H1 (cell line): ENCODE results near the gene SPHK1. TPM values are rescaled to one million over a fixed set of nuclear protein-coding genes. Genes with fewer than 3 reads are reported as not detected.

ENCODE experiments used
- CTCF ChIA-PET: fragments of 300-600 bp; sonication (Branson Sonifier 250); formaldehyde crosslinking; loops from one replicate; lab custom pipeline; 2021; ENCODE audit not compliant: partially characterized antibody; lab: Charles Lee
- POLR2A ChIA-PET: fragments of 300-600 bp; sonication (Branson Sonifier 250); formaldehyde crosslinking; loops from one replicate; lab custom pipeline; 2021; ENCODE audit warnings: inconsistent platforms; ENCODE audit not compliant: partially characterized antibody; lab: Charles Lee
- DNase-seq, 2 experiments: peaks; one replicate each; pipeline versions ENCODE4 v3.0.0 to v3.0.0-alpha.2; 2010 to 2022; ENCODE audit warnings: low spot score in 2 of 2, low read depth in 1 of 2, mixed read lengths in 1 of 2
- FAIRE-seq: peaks from 2 replicates; lab custom pipeline; 2011; peaks lifted over from hg19 to GRCh38; lab: Jason Lieb, UNC
- H2AFZ ChIP-seq: 2 replicates; pipeline ENCODE4 v1.8.1; 2012; ENCODE audit warnings: low read length, inconsistent platforms
- H2AK5ac ChIP-seq: 2 replicates; pipeline ENCODE4 v1.6.1; 2013; ENCODE audit warnings: low read depth, low read length
- H2BK120ac ChIP-seq: replicated peaks from 2 replicates; pipeline ENCODE3; 2013; ENCODE audit warnings: low read depth, low read length, inconsistent platforms
- H2BK12ac ChIP-seq: 2 replicates; pipeline ENCODE4 v1.6.1; 2013; ENCODE audit warnings: low read depth, low read length
- H2BK15ac ChIP-seq: 2 replicates; pipeline ENCODE4 v1.6.1; 2013; ENCODE audit warnings: low read length
- H2BK20ac ChIP-seq: 2 replicates; pipeline ENCODE4 v1.6.1; 2013; ENCODE audit warnings: low read length
- H2BK5ac ChIP-seq: 2 replicates; pipeline ENCODE4 v1.6.1; 2013; ENCODE audit warnings: low read depth, low read length
- H3K14ac ChIP-seq: 2 replicates; pipeline ENCODE4 v1.6.1; 2013; ENCODE audit warnings: inconsistent platforms; ENCODE audit not compliant: insufficient read length
- H3K18ac ChIP-seq: 2 replicates; pipeline ENCODE4 v1.6.1; 2013; ENCODE audit warnings: low read length; ENCODE audit errors: extremely low read depth
- H3K23ac ChIP-seq: 2 replicates; pipeline ENCODE4 v1.6.1; 2013; ENCODE audit warnings: inconsistent platforms; ENCODE audit not compliant: insufficient read length
- H3K23me2 ChIP-seq: 2 replicates; pipeline ENCODE4 v1.6.1; 2013; ENCODE audit warnings: low read depth, low read length
- H3K27ac ChIP-seq: 2 replicates; pipeline ENCODE4 v1.6.1; 2011; ENCODE audit warnings: low read depth, low read length, inconsistent platforms
- H3K27me3 ChIP-seq, 4 experiments: replicated peaks in 1 of 4; 1 replicate in 1 of 4; 2 replicates in 3 of 4; pipeline versions ENCODE4 v1.6.1 to v1.8.1; 2011 to 2013; ENCODE audit warnings: low read length in 3 of 4, mild to moderate bottlenecking in 3 of 4, inconsistent platforms in 2 of 4, mixed read lengths in 2 of 4, moderate library complexity in 1 of 4; ENCODE audit not compliant: control insufficient read depth in 3 of 4, insufficient read depth in 3 of 4; ENCODE audit errors: extremely low read depth in 1 of 4
- H3K36me3 ChIP-seq, 4 experiments: 2 replicates each; pipeline versions ENCODE4 v1.6.1 to v1.8.1; 2011 to 2013; ENCODE audit warnings: mild to moderate bottlenecking in 4 of 4, low read length in 3 of 4, moderate library complexity in 2 of 4, control low read depth in 1 of 4, inconsistent platforms in 1 of 4; ENCODE audit not compliant: insufficient read depth in 4 of 4, control insufficient read depth in 2 of 4
- H3K4ac ChIP-seq: replicated peaks from 2 replicates; pipeline ENCODE3; 2013; ENCODE audit warnings: low read length, low read depth, mixed read lengths, inconsistent platforms; ENCODE audit not compliant: insufficient read length
- H3K4me1 ChIP-seq, 4 experiments: replicated peaks in 1 of 4; 1 replicate in 1 of 4; 2 replicates in 3 of 4; pipeline versions ENCODE4 v1.6.1 to v1.8.1; 2011 to 2013; ENCODE audit warnings: low read length in 3 of 4, inconsistent platforms in 2 of 4, mixed read lengths in 1 of 4; ENCODE audit not compliant: insufficient read depth in 4 of 4, control insufficient read depth in 3 of 4
- H3K4me2 ChIP-seq, 2 experiments: 2 replicates each; pipeline versions ENCODE4 v1.6.1 to v1.8.1; 2011 to 2013; ENCODE audit warnings: low read depth in 2 of 2, low read length in 2 of 2, control low read depth in 1 of 2, inconsistent platforms in 1 of 2, mild to moderate bottlenecking in 1 of 2; ENCODE audit not compliant: insufficient read depth in 1 of 2
- H3K4me3 ChIP-seq, 4 experiments: fragments of 200-600, 300-600 bp in 1 of 4; sonication (generic), shearing (Covaris generic), sonication (Bioruptor Twin) in 1 of 4; 2 replicates each; pipeline versions ENCODE4 v1.5.1 to v1.8.1; 2011 to 2016; ENCODE audit warnings: low read length in 4 of 4, low read depth in 3 of 4, control low read depth in 2 of 4, inconsistent platforms in 2 of 4, mild to moderate bottlenecking in 2 of 4, mixed read lengths in 1 of 4, moderate library complexity in 1 of 4; ENCODE audit not compliant: insufficient read depth in 2 of 4; ENCODE audit errors: extremely low read depth in 1 of 4
- H3K56ac ChIP-seq: replicated peaks from 2 replicates; pipeline ENCODE3; 2013; ENCODE audit warnings: low read depth, mild to moderate bottlenecking, mixed read lengths, low read length, inconsistent platforms; ENCODE audit not compliant: insufficient read length
- H3K79me1 ChIP-seq: 2 replicates; pipeline ENCODE4 v1.6.1; 2013; ENCODE audit warnings: low read depth, low read length, control low read depth
- H3K79me2 ChIP-seq, 2 experiments: 2 replicates each; pipeline versions ENCODE4 v1.6.1 to v1.8.1; 2012 to 2013; ENCODE audit warnings: low read length in 2 of 2, mild to moderate bottlenecking in 2 of 2, inconsistent platforms in 1 of 2; ENCODE audit not compliant: insufficient read depth in 2 of 2, control insufficient read depth in 1 of 2
- H3K9ac ChIP-seq, 4 experiments: replicated peaks in 1 of 4; 1 replicate in 1 of 4; 2 replicates in 3 of 4; pipeline versions ENCODE4 v1.6.1 to v1.8.1; 2011 to 2013; ENCODE audit warnings: low read depth in 3 of 4, low read length in 3 of 4, control low read depth in 2 of 4, mild to moderate bottlenecking in 2 of 4, moderate library complexity in 2 of 4, inconsistent platforms in 1 of 4; ENCODE audit errors: extremely low read depth in 1 of 4
- H3K9me3 ChIP-seq, 2 experiments: 2 replicates each; pipeline versions ENCODE4 v1.6.1 to v1.8.1; 2012 to 2013; ENCODE audit warnings: mild to moderate bottlenecking in 2 of 2, moderate library complexity in 2 of 2, control low read depth in 1 of 2, inconsistent platforms in 1 of 2, low read depth in 1 of 2, low read length in 1 of 2, mixed read lengths in 1 of 2; ENCODE audit not compliant: insufficient read depth in 2 of 2
- H4K20me1 ChIP-seq, 2 experiments: replicated peaks in 1 of 2; 2 replicates each; pipeline versions ENCODE3 to v1.8.1; 2011 to 2013; ENCODE audit warnings: inconsistent platforms in 2 of 2, low read length in 2 of 2, mild to moderate bottlenecking in 1 of 2; ENCODE audit not compliant: insufficient read depth in 2 of 2, control insufficient read depth in 1 of 2
- H4K5ac ChIP-seq: 2 replicates; pipeline ENCODE4 v1.6.1; 2013; ENCODE audit warnings: low read length, low read depth, mixed read lengths, inconsistent platforms; ENCODE audit not compliant: insufficient read length
- H4K8ac ChIP-seq: 2 replicates; pipeline ENCODE4 v1.8.0; 2013; ENCODE audit warnings: mild to moderate bottlenecking, moderate library complexity, low read length, inconsistent platforms; ENCODE audit not compliant: insufficient read depth; ENCODE audit errors: extremely low read depth
- H4K91ac ChIP-seq: replicated peaks from 2 replicates; pipeline ENCODE3; 2013; ENCODE audit warnings: low read length, mixed read lengths, inconsistent platforms; ENCODE audit not compliant: insufficient read length
- CBX5 ChIP-seq: fragments of 300-800, 300-1000 bp; sonication (generic); IDR thresholded peaks from 2 replicates; pipeline ENCODE4 v1.7.1; 2016; ENCODE audit warnings: antibody characterized with exemption, low read length, low read depth
- GTF2F1 ChIP-seq: IDR thresholded peaks from 2 replicates; pipeline ENCODE4 v1.6.1; 2012; ENCODE audit warnings: low read depth, low read length, improper control_type of control experiment, borderline replicate concordance
- PHF8 ChIP-seq: fragments of 200-600 bp; sonication (generic); conservative IDR thresholded peaks from 2 replicates; pipeline ENCODE4 v1.7.1; 2012; ENCODE audit warnings: low read depth, mild to moderate bottlenecking, inconsistent platforms, low read length, moderate library complexity
- SAP30 ChIP-seq: fragments of 300-600 bp; sonication (generic); IDR thresholded peaks from 2 replicates; pipeline ENCODE4 v1.7.1; 2012; ENCODE audit warnings: low read length, moderate library complexity, mild to moderate bottlenecking, inconsistent platforms; ENCODE audit not compliant: insufficient read depth, insufficient replicate concordance
- WGBS, 2 experiments: shearing (Covaris generic) in 1 of 2; methylation state at CpG; one replicate each; pipeline versions ENCODE4 v1.1.6 to v1.1.7; 2013 to 2015; ENCODE audit warnings: low lambda C conversion rate in 2 of 2, mixed read lengths in 2 of 2, inconsistent platforms in 1 of 2, low coverage in 1 of 2, missing lambda C conversion rate in 1 of 2; ENCODE audit not compliant: insufficient replicate concordance in 2 of 2, insufficient coverage in 1 of 2, insufficient read length in 1 of 2; ENCODE audit errors: extremely low coverage in 1 of 2, missing lambda C conversion rate in 1 of 2; 5-methylcytosine and 5-hydroxymethylcytosine counted together
- polyA plus RNA-seq, 7 experiments: library from polyadenylated mRNA; depleted of rRNA in 3 of 7; stranded (reverse) in 5 of 7; unstranded in 2 of 7; fragments of >200 nt in 5 of 7; fragments of 200-250 nt in 2 of 7; gene quantifications; 1 replicate in 5 of 7; 2 replicates in 1 of 7; 4 replicates in 1 of 7; pipeline versions ENCODE4 v1.2.1 to v1.2.3, GENCODE V29; 2011 to 2013; ENCODE audit warnings: missing spikeins in 2 of 7, mixed read lengths in 2 of 7
- total RNA-seq: library from RNA; stranded (reverse); fragmentation: NEBNext Ultra II Directional; extraction: Animal tissue kit (Norgen Biotek cat#: 25700); gene quantifications from 2 replicates; pipeline ENCODE4 v1.2.1, GENCODE V29; 2021

The SPHK1 gene
- total and polyA plus RNA-seq, 2 of the 8 experiments (the other 6 are each of a cell fraction or from before 2014, with no cell fraction given) = 2.4 TPM

DNA sequence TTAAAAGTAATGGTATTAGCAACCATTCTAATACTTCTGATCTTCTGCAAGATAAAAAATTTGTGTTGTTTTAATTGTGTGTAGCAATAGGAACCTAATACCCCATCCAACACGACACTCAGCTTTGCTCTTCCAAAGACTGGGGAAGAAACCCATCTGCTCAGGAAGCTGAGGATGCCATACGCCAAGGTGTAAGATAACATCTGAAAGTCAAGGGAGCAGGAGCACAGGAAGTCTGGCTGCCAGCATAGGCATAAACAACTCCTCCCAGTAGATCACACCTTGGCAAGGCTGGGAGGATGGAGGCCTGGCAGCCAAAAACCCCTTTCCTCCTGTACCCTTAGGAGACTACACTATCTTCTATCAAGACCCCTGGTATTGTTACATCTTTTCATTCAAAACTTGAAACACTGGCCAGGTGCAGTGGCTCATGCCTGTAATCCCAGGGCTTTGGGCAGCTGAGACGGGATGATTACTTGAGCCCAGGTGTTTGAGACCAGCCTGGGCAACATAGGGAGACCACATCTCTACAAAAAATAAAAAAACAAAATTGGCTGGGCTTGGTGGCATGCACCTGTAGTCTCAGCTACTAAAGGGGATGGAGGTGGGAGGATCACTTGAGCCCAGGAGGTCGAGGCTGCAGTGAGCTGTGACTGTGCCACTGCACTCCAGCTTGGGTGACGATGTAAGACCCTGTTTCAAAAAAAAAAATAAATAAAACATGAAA is 5.7 kb upstream of the SPHK1 start:
- ChIA-PET POLR2A (interaction anchor here (0.5 to 1.0 kb wide), 2 partner anchors 76 to 167 kb away, joined by 3 read pairs; no protein-coding TSS in a partner anchor), CTCF (interaction anchor here (0.6 to 28.1 kb wide), 5 partner anchors 19 to 99 kb away, joined by 3 to 635 read pairs (median 5); partner anchors contain the start of gene PRPSAP1)
- H2BK120ac ChIP-seq = no peak overlapping the region
- H3K4ac ChIP-seq = no peak overlapping the region
- no peak overlapping the region for H2BK12ac ChIP-seq
- peaks cover 2 to 11% (median 9%) of the 10 kb centered on the region in 4 experiments; a peak in 6 of 7 replicates for H3K27me3 ChIP-seq
- no peaks in the 10 kb centered on the region for H4K20me1 ChIP-seq
- H2AFZ ChIP-seq = no peak overlapping the region
- no peak overlapping the region for H4K5ac ChIP-seq
- no peak overlapping the region for H3K4me3 ChIP-seq
- no peak overlapping the region for H4K8ac ChIP-seq
- no peak overlapping the region for H2BK15ac ChIP-seq
- no peak overlapping the region for H4K91ac ChIP-seq
- no peak overlapping the region for H3K27ac ChIP-seq
- DNase-seq = no peak
- 96% methylated on average over 5 of the region's 5 CpGs; no CpG with 5 or more reads in 1 of the 2 experiments for WGBS, 2 experiments
- H2BK5ac ChIP-seq = no peak overlapping the region
- FAIRE-seq = no peak
- H3K9ac ChIP-seq = no peak overlapping the region
- no peak overlapping the region for H3K14ac ChIP-seq
- H2BK20ac ChIP-seq = no peak overlapping the region
- no peaks in the 10 kb centered on the region for H3K79me2 ChIP-seq
- no peaks in the 10 kb centered on the region for H3K36me3 ChIP-seq
- no peak overlapping the region for H3K4me2 ChIP-seq
- H3K4me1 ChIP-seq = peaks cover 0 to 20% (median 9%) of the 10 kb centered on the region in 4 experiments; a peak in 5 of 7 replicates
- H3K79me1 ChIP-seq = no peaks in the 10 kb centered on the region
- no peak overlapping the region for H3K56ac ChIP-seq
- H3K23me2 ChIP-seq = peaks cover 10% of the 10 kb centered on the region
- no peak overlapping the region for H2AK5ac ChIP-seq
- H3K23ac ChIP-seq = no peak overlapping the region
- no peaks in the 10 kb centered on the region for H3K9me3 ChIP-seq
- H3K18ac ChIP-seq = no peak overlapping the region
- no peak for TF ChIP-seq SAP30
- no peak for TF ChIP-seq CBX5
- TF ChIP-seq PHF8 = no peak
- TF ChIP-seq GTF2F1 = no peak
